K562 (cell line): Measurements from ENCODE around the gene MERTK. TPM values are rescaled to one million over a fixed set of nuclear protein-coding genes. Genes with fewer than 3 reads are reported as not detected.

Experiments used
- ATAC-seq: fragments of 200-7000 bp; cut with Tn5 transposase; 3 replicates; pipeline ENCODE4 v1.9.1; 2020; ENCODE audit warnings: moderate library complexity
- BruUV-seq: library from RNA; stranded (reverse); fragments of 400-500 nt; replicated peaks from 2 replicates; lab custom pipeline; 2021; lab: Mats Ljungman, UMichigan
- CTCF ChIA-PET: fragments of 300-600 bp; formaldehyde crosslinking; extraction: SDS; loops from one replicate; lab custom pipeline; 2021; ENCODE audit warnings: low intra/inter-chr PET ratio; lab: Yijun Ruan, JAX
- POLR2A ChIA-PET: fragments of 300-600, 350-650 bp; sonication (Branson Sonifier 250); formaldehyde crosslinking; extraction: SDS; loops from one replicate; lab custom pipeline; 2021; ENCODE audit warnings: antibody characterized with exemption, inconsistent platforms; lab: Yijun Ruan, JAX
- DNase-seq, 4 experiments: peaks; one replicate each; pipeline versions ENCODE4 v3.0.0 to v3.0.0-alpha.2; 2011 to 2018; ENCODE audit warnings: low spot score in 3 of 4, mixed read lengths in 3 of 4; ENCODE audit errors: extremely low read depth in 1 of 4
- FAIRE-seq: peaks from 2 replicates; lab custom pipeline; 2011; peaks lifted over from hg19 to GRCh38; lab: Jason Lieb, UNC
- H2AFZ ChIP-seq: 2 replicates; pipeline ENCODE4 v1.6.0; 2011; ENCODE audit warnings: low read depth, low read length, control low read depth, inconsistent platforms
- H3K27ac ChIP-seq: fragments of 200-600 bp; 3 replicates; pipeline ENCODE4 v1.8.0; 2011; ENCODE audit warnings: low read depth, mild to moderate bottlenecking, control low read depth, inconsistent platforms, low read length, moderate library complexity, mixed read lengths; ENCODE audit errors: extremely low read depth
- H3K27me3 ChIP-seq, 2 experiments: fragments of 300-600 bp in 1 of 2; 2 replicates in 1 of 2; 3 replicates in 1 of 2; pipeline versions ENCODE4 v1.6.0 to v1.8.0; 2011; ENCODE audit warnings: inconsistent platforms in 2 of 2, low read length in 2 of 2, mild to moderate bottlenecking in 1 of 2, mixed read lengths in 1 of 2, moderate library complexity in 1 of 2; ENCODE audit not compliant: control insufficient read depth in 2 of 2, insufficient read depth in 2 of 2
- H3K36me3 ChIP-seq: fragments of 300-600 bp; 3 replicates; pipeline ENCODE4 v1.8.0; 2011; ENCODE audit warnings: mild to moderate bottlenecking, low read length, inconsistent platforms; ENCODE audit not compliant: control insufficient read depth, insufficient read depth
- H3K4me1 ChIP-seq, 2 experiments: fragments of 200-600 bp in 1 of 2; replicated peaks in 1 of 2; 2 replicates in 1 of 2; 3 replicates in 1 of 2; pipeline versions ENCODE4 v1.5.1 to v1.8.0; 2011; ENCODE audit warnings: inconsistent platforms in 2 of 2, low read length in 2 of 2, mild to moderate bottlenecking in 1 of 2, mixed read lengths in 1 of 2, moderate library complexity in 1 of 2; ENCODE audit not compliant: control insufficient read depth in 2 of 2, insufficient read depth in 2 of 2
- H3K4me2 ChIP-seq: 2 replicates; pipeline ENCODE4 v1.6.1; 2011; ENCODE audit warnings: low read length, control low read depth, inconsistent platforms, mixed read lengths; ENCODE audit not compliant: insufficient read depth
- H3K4me3 ChIP-seq: fragments of 200-600 bp; sonication (generic), shearing (Covaris generic); 2 replicates; pipeline ENCODE4 v1.5.1; 2016; ENCODE audit warnings: control low read depth, inconsistent platforms
- H3K79me2 ChIP-seq: fragments of 200-600 bp; 3 replicates; pipeline ENCODE4 v1.8.0; 2011; ENCODE audit warnings: low read length, inconsistent platforms; ENCODE audit not compliant: control insufficient read depth, insufficient read depth
- H3K9ac ChIP-seq, 2 experiments: 2 replicates each; pipeline versions ENCODE4 v1.6.0 to v1.6.1; 2011; ENCODE audit warnings: low read depth in 2 of 2, low read length in 2 of 2, control low read depth in 1 of 2, inconsistent platforms in 1 of 2, mild to moderate bottlenecking in 1 of 2, mixed read lengths in 1 of 2; ENCODE audit not compliant: insufficient read depth in 1 of 2
- H3K9me1 ChIP-seq: one replicate; pipeline ENCODE4 v1.6.0; 2011; ENCODE audit warnings: inconsistent platforms, mild to moderate bottlenecking, low read length, moderate library complexity; ENCODE audit not compliant: control insufficient read depth, insufficient read depth
- H3K9me3 ChIP-seq: replicated peaks from 2 replicates; pipeline ENCODE4 v1.5.1; 2011; ENCODE audit warnings: low read depth, low read length, inconsistent platforms; ENCODE audit not compliant: control insufficient read depth, insufficient read depth
- H4K20me1 ChIP-seq: replicated peaks from 2 replicates; pipeline ENCODE4 v1.6.1; 2011; ENCODE audit warnings: low read length, inconsistent platforms, mixed read lengths; ENCODE audit not compliant: control insufficient read depth, insufficient read depth
- CCAR2 ChIP-seq: fragments of 200-400 bp; formaldehyde crosslinking; IDR thresholded peaks from 2 replicates; pipeline ENCODE4 v1.6.1; 2017; ENCODE audit warnings: mild to moderate bottlenecking, low read depth, low read length
- FUS ChIP-seq: fragments of 200-400 bp; formaldehyde crosslinking; optimal IDR thresholded peaks from 2 replicates; pipeline ENCODE3; 2017; ENCODE audit warnings: low read depth, low read length
- GMEB1 ChIP-seq: fragments of 250-450 bp; sonication (Bioruptor Pico); IDR thresholded peaks from 2 replicates; pipeline ENCODE4 v1.4.0; 2020; ENCODE audit warnings: mild to moderate bottlenecking
- NCOA4 ChIP-seq: fragments of 450-650 bp; IDR thresholded peaks from 2 replicates; pipeline ENCODE4 v1.6.1; 2018; ENCODE audit warnings: mild to moderate bottlenecking; ENCODE audit not compliant: partially characterized antibody
- RFX1 ChIP-seq: fragments of 450-650 bp; IDR thresholded peaks from 2 replicates; pipeline ENCODE4 v1.6.1; 2016; ENCODE audit warnings: mild to moderate bottlenecking, moderate library complexity
- SP1 ChIP-seq: sonication (generic); formaldehyde crosslinking; IDR thresholded peaks from 2 replicates; pipeline ENCODE4 v1.8.1; 2022; ENCODE audit warnings: mild to moderate bottlenecking, missing genetic modification reagents
- TEAD1 ChIP-seq, 2 experiments: fragments of 450-650 bp in 1 of 2; sonication (generic) in 1 of 2; formaldehyde crosslinking; IDR thresholded peaks; 2 replicates each; pipeline versions ENCODE4 v1.4.0 to v1.8.0; 2020 to 2022; ENCODE audit warnings: mild to moderate bottlenecking in 2 of 2, missing genetic modification reagents in 1 of 2
- TRIM24 ChIP-seq, 2 experiments: fragments of 450-650 bp; IDR thresholded peaks; 2 replicates each; pipeline ENCODE4 v1.6.1; 2016
- USF2 ChIP-seq: sonication (generic); formaldehyde crosslinking; IDR thresholded peaks from 2 replicates; pipeline ENCODE4 v1.5.0; 2020; ENCODE audit warnings: missing genetic modification reagents
- ZNF239 ChIP-seq: fragments of 250-450 bp; sonication (Bioruptor Pico); IDR thresholded peaks from 2 replicates; pipeline ENCODE4 v1.4.0; 2020; ENCODE audit warnings: mild to moderate bottlenecking
- ZNF512 ChIP-seq: IDR thresholded peaks from 2 replicates; pipeline ENCODE4 v1.6.1; 2016; ENCODE audit warnings: missing genetic modification characterization, missing compliant biosample characterization
- WGBS: fragments of 100-300 bp; shearing (Covaris generic); methylation state at CpG from one replicate; pipeline ENCODE4 v1.1.6; 2016; ENCODE audit warnings: low coverage, mixed read lengths; ENCODE audit not compliant: insufficient coverage; ENCODE audit errors: missing lambda C conversion rate; 5-methylcytosine and 5-hydroxymethylcytosine counted together
- in situ Hi-C: fragments of 300-500 bp; cut with MboI; formaldehyde crosslinking; loops from 4 replicates; pipeline ENCODE4 v1.15.0; 2018; ENCODE audit warnings: inconsistent platforms, mixed read lengths
- intact Hi-C: fragments of 100-400 bp; cut with micrococcal nuclease; formaldehyde crosslinking; loops from 2 replicates; pipeline ENCODE4 v1.14.2; 2022
- polyA plus RNA-seq, 8 experiments: library from polyadenylated mRNA; depleted of rRNA in 4 of 8; stranded (reverse) in 5 of 8; unstranded in 3 of 8; fragments of >200 nt; fragmentation: Nextera tagmentation in 2 of 8; fragmentation: Illumina TruSeq in 1 of 8; extraction: Ambion mirVana in 2 of 8; extraction: Trizol in 1 of 8; gene quantifications; 2 replicates each; pipeline versions ENCODE4 v1.2.1 to v1.2.3, GENCODE V29; 2011 to 2014; ENCODE audit warnings: inconsistent platforms in 1 of 8, missing spikeins in 1 of 8
- total RNA-seq, 7 experiments: library from RNA; depleted of rRNA in 6 of 7; stranded (reverse); fragments of >200 nt in 6 of 7; fragmentation: Illumina TruSeq in 2 of 7; extraction: Trizol in 2 of 7; gene quantifications; 2 replicates each; pipeline versions ENCODE4 v1.2.1 to v1.2.3, GENCODE V29; 2011 to 2021; ENCODE audit warnings: low replicate concordance in 1 of 7
- TF ChIP-seq, protein P1 (sequence below), 2 experiments: fragments of 450-650 bp in 1 of 2; sonication (generic) in 1 of 2; formaldehyde crosslinking in 1 of 2; IDR thresholded peaks in 1 of 2; conservative IDR thresholded peaks in 1 of 2; 2 replicates each; pipeline versions ENCODE4 v1.6.1 to v1.8.1; 2016 to 2023; ENCODE audit warnings: mild to moderate bottlenecking in 2 of 2, moderate library complexity in 2 of 2, inconsistent platforms in 1 of 2, missing genetic modification reagents in 1 of 2

The MERTK gene
- total and polyA plus RNA-seq, 9 of the 15 experiments (the other 6 are each of a cell fraction or from before 2014, with no cell fraction given), result 0.23 to 1.6 (median 0.74) TPM

DNA sequence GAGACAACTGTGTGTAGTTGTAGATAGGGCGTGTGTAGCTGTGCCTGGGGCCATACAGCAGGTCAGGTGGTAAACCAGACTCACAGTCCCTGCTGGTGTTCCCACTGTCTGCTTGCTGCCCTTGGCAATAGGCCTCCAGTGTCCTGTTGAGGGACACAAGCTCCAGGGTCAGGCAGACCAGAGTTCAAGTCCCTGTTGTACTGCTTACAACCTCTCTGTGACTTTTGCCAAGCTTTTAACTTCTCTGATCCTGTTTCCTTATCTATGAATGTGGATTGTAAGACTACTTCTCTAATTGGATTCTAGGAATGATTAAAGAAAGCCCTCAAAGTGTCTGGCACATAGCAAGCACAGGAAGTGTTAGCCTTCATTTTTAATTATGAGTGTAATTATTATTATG lies 68.6 kb downstream of the MERTK start:
- no peak for DNase-seq
- Histone ChIP-seq H3K27me3 (peaks cover 0 to 7% of the 10 kb centered on the region in 2 experiments; a peak in 2 of 5 replicates), H4K20me1 (no peaks in the 10 kb centered on the region; the same call in 1 of the 2 replicates), H3K9me1 (no peaks in the 10 kb centered on the region), H3K27ac (no peak overlapping the region), H3K36me3 (no peaks in the 10 kb centered on the region), H3K4me1 (no peaks in the 10 kb centered on the region; a peak in 2 of 5 replicates), H3K79me2 (no peaks in the 10 kb centered on the region), H3K9ac (no peak overlapping the region), H3K4me3 (no peak overlapping the region), H3K4me2 (no peak overlapping the region), H3K9me3 (no peaks in the 10 kb centered on the region), H2AFZ (no peak overlapping the region)
- CTCF ChIA-PET, result no interaction called here
- no TSS peak for BruUV-seq
- FAIRE-seq, result no peak
- TF ChIP-seq TEAD1 (CRISPR knock-in tag; IDR thresholded peaks at IDR 0.05) (no peak), ZNF512 (no peak), CCAR2 (no peak), GMEB1 (CRISPR knock-in tag) (no peak), SP1 (CRISPR knock-in tag) (no peak), RFX1 (no peak), NCOA4 (no peak), FUS (no peak), USF2 (CRISPR knock-in tag) (no peak), ZNF239 (no peak), TRIM24 (IDR thresholded peaks at IDR 0.05) (no peak)
- TF ChIP-seq, protein P1, sequence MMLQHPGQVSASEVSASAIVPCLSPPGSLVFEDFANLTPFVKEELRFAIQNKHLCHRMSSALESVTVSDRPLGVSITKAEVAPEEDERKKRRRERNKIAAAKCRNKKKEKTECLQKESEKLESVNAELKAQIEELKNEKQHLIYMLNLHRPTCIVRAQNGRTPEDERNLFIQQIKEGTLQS (IDR thresholded peaks at IDR 0.05), result no peak
- TF ChIP-seq, protein P1 (CRISPR knock-in tag; conservative IDR thresholded peaks at IDR 0.05), result no peak
- intact Hi-C loops (no loop called here), in situ Hi-C loops (no loop called here)
- POLR2A ChIA-PET, result interaction anchor here (0.5 to 0.7 kb wide), 3 partner anchors 12 to 984 kb away, joined by 3 to 4 read pairs (median 3); no protein-coding TSS in a partner anchor
- 0% methylated on average over 1 of the region's 1 CpG for WGBS
- ATAC-seq, result peak; percentile 42; the same call in 2 of the 3 replicates
